ENCODE measurements around the gene GBF1.
A peak's percentile ranks its signal among the peaks of the same experiment; 100 is the strongest.
"Not testable (repeated sequence)": the region's sequence is repeated elsewhere in the genome, so short reads cannot be mapped to it uniquely, and the experiment has no call there.

GBF1 gene, protein sequence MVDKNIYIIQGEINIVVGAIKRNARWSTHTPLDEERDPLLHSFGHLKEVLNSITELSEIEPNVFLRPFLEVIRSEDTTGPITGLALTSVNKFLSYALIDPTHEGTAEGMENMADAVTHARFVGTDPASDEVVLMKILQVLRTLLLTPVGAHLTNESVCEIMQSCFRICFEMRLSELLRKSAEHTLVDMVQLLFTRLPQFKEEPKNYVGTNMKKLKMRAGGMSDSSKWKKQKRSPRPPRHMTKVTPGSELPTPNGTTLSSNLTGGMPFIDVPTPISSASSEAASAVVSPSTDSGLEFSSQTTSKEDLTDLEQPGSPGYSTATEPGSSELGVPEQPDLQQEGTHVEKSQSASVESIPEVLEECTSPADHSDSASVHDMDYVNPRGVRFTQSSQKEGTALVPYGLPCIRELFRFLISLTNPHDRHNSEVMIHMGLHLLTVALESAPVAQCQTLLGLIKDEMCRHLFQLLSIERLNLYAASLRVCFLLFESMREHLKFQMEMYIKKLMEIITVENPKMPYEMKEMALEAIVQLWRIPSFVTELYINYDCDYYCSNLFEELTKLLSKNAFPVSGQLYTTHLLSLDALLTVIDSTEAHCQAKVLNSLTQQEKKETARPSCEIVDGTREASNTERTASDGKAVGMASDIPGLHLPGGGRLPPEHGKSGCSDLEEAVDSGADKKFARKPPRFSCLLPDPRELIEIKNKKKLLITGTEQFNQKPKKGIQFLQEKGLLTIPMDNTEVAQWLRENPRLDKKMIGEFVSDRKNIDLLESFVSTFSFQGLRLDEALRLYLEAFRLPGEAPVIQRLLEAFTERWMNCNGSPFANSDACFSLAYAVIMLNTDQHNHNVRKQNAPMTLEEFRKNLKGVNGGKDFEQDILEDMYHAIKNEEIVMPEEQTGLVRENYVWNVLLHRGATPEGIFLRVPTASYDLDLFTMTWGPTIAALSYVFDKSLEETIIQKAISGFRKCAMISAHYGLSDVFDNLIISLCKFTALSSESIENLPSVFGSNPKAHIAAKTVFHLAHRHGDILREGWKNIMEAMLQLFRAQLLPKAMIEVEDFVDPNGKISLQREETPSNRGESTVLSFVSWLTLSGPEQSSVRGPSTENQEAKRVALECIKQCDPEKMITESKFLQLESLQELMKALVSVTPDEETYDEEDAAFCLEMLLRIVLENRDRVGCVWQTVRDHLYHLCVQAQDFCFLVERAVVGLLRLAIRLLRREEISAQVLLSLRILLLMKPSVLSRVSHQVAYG (N-terminal part only)

DNA sequence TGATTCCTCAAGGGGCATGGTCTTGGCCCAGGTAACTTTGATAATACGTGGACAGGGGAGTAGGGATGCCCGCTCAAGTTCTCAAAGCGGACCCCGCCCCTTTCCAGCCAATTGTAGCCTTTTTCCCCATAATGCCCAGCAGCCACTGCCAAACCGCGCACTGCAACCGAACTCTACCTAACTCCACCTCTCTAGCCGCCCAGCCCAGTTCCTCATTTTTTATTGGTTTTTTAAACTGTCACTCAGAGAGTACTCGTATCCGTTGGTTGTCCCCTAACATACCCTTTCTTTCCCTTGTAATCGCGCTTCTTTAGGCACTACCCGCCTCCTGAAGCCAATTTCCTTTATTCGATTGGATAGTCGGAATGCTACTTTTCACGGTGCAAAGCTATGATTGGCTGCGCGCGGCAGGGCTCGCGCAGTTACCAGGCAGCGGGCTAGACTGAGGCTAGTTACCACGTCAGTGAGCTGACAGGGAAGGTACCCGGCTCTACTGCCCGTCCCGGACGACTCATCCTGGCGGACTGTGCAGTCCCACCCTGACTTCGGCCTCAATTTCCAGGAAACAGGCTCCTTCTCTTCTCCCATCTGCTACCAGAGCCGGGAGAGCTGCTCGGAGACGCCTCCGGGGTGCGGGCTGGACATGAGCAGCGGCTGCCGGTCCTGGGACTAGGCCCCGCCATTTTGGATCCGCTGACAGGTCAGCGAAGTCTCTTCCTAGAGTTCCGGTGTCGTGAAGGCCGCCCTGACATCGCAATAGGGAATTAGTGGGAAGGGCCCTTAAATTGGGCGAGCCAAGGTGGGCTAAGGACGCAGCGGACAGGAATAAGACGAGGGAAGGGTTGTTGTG lies at the start of gene GBF1:
TSS of gene GBF1 (plus strand) at position 451 of the 850 bp plus-strand sequence. CDS start 13,407 bp downstream, outside the sequence.
- Histone ChIP-seq H3K27me3 (ENCODE audit: low read depth) (no peaks in the 10 kb centered on the region), H3K9me3 (no peaks in the 10 kb centered on the region), H3K4me1 (peaks cover 22% of the 10 kb centered on the region), H3K4me3 (peak within 1 kb of the TSS; percentile 92), H3K36me3 (replicated peaks) (peaks cover 4% of the 10 kb centered on the region)
- in situ Hi-C loops (cut with MboI; ENCODE audit: low sequenced_read_pairs) = no loop called here
- DNase-seq (ENCODE audit: low spot score in 2 of 2) = peak; percentile 96 to 100

DNA sequence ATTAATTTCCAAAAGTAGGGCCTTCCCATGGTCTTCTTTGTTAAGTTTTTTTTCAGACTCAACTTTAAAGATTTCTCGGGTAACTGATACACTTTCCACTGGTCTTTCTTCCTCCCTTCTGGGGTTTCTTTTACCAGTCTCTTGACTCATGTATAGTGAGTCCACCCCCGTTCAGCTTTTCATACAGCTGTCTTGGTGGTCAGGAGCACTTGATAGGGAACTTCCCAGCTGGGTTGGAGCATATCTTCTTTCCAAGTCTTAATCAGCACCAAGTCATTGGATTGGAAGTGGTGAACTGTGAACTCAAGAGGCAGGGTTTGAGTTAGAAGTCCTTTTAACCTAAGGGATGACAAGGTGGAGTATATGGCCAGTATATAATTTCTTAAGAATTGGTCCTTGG lies 48.4 kb upstream of the GBF1 start:
- Histone ChIP-seq H3K36me3 (replicated peaks) (no peaks in the 10 kb centered on the region), H3K9me3 (0 out of 2 replicates have a peak, but pooled peaks cover 4% of the 10 kb centered on the region), H3K4me3 (no peak overlapping the region), H3K27me3 (ENCODE audit: low read depth) (no peaks in the 10 kb centered on the region), H3K4me1 (no peaks in the 10 kb centered on the region)
- in situ Hi-C loops (cut with MboI; ENCODE audit: low sequenced_read_pairs) = no loop called here
- DNase-seq (ENCODE audit: low spot score in 2 of 2) = no peak

DNA sequence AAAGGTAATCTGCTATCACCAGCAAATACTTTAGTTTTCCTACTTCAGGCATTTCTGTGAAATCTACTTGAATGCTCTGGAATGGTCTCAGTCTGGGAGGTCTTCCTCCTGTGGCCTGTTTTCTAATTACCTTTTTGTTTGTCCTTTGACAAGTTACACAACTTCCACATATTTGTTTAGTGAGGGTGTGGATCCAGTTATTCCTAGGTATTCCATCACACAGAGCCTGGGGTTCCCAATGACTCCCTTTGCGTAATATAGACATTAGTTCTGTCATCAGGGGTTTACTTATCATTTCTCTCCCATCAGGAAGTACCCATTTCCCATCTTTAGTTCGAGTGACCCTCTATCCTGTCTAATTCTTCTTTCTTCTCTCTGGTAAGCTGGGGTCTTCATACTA lies 47.3 kb upstream of the GBF1 start:
- Histone ChIP-seq H3K4me1 (no peaks in the 10 kb centered on the region), H3K4me3 (no peak overlapping the region), H3K27me3 (ENCODE audit: low read depth) (no peaks in the 10 kb centered on the region), H3K9me3 (no peaks in the 10 kb centered on the region; the same call in 1 of the 2 replicates), H3K36me3 (replicated peaks) (no peaks in the 10 kb centered on the region)
- DNase-seq (ENCODE audit: low spot score in 2 of 2) = no peak
- in situ Hi-C loops (cut with MboI; ENCODE audit: low sequenced_read_pairs) = no loop called here

- DNase-seq (ENCODE audit: low spot score in 2 of 2) = no peak
- no peaks in the 10 kb centered on the region for H3K27me3 ChIP-seq (ENCODE audit: low read depth)
- in situ Hi-C loops (cut with MboI; ENCODE audit: low sequenced_read_pairs) = no loop called here
- no peaks in the 10 kb centered on the region for H3K4me1 ChIP-seq
- H3K36me3 ChIP-seq (replicated peaks) = no peaks in the 10 kb centered on the region
- H3K4me3 ChIP-seq = no peak overlapping the region
- H3K9me3 ChIP-seq = peaks cover 6% of the 10 kb centered on the region
These were observed 44.3 kb upstream of the GBF1 start for GRCh38 chr10:102200751-102201640.

DNA sequence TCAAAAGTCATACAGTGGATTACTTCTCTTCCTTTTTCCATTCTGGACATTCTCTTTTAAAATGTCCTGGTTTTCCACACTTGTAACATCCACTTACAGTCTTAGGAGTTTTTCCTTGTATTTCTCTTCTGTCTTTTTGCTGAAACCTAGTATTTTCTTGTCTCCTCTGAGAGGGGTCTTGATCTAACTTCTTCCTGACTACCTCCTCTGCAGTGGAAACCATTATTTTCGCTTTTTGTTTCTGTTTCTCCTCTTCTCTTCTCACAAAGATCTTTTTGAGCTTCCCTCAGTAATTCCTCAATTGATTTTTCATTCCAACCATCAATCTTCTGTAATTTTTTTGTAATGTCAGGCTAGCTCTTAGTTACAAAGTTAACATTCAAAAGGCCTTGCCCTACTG lies 42.9 kb upstream of the GBF1 start:
- in situ Hi-C loops (cut with MboI; ENCODE audit: low sequenced_read_pairs) = no loop called here
- no peak for DNase-seq (ENCODE audit: low spot score in 2 of 2)
- Histone ChIP-seq H3K4me1 (no peaks in the 10 kb centered on the region), H3K4me3 (no peak overlapping the region), H3K27me3 (ENCODE audit: low read depth) (no peaks in the 10 kb centered on the region), H3K36me3 (replicated peaks) (no peaks in the 10 kb centered on the region), H3K9me3 (peaks cover 6% of the 10 kb centered on the region)

GRCh38 chr10:102208311-102209035 lies 36.9 kb upstream of the GBF1 start:
- no peaks in the 10 kb centered on the region for H3K36me3 ChIP-seq (replicated peaks)
- no peak for DNase-seq (ENCODE audit: low spot score in 2 of 2)
- in situ Hi-C loops (cut with MboI; ENCODE audit: low sequenced_read_pairs) = no loop called here
- H3K4me3 ChIP-seq = no peak overlapping the region
- H3K9me3 ChIP-seq = peaks cover 6% of the 10 kb centered on the region
- peaks cover 10% of the 10 kb centered on the region for H3K4me1 ChIP-seq
- no peaks in the 10 kb centered on the region for H3K27me3 ChIP-seq (ENCODE audit: low read depth)

GRCh38 chr10:102211615-102212299 lies 33.6 kb upstream of the GBF1 start:
- no peak for DNase-seq (ENCODE audit: low spot score in 2 of 2)
- in situ Hi-C loops (cut with MboI; ENCODE audit: low sequenced_read_pairs) = no loop called here
- H3K9me3 ChIP-seq = no peaks in the 10 kb centered on the region
- H3K27me3 ChIP-seq (ENCODE audit: low read depth) = no peaks in the 10 kb centered on the region
- H3K4me1 ChIP-seq = peaks cover 12% of the 10 kb centered on the region
- H3K4me3 ChIP-seq = no peak overlapping the region
- H3K36me3 ChIP-seq (replicated peaks) = no peaks in the 10 kb centered on the region

DNA sequence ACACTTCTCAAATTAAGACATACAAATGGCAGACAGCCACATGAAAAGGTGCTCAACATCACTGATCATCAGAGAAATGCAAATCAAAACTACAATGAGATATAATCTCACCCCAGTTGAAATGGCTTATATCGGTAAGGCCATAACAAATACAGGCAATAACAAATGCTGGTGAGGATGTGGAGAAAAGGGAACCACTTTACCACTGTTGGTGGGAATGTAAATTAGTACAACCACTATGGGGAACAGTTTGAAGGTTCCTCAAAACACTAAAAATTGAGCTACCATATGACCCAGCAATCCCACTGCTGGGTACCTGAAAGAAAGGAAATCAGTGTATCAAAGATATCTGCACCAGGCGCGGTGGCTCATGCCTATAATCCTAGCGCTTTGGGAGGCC lies 31.7 kb upstream of the GBF1 start:
- H3K36me3 ChIP-seq (replicated peaks); in situ Hi-C loops (cut with MboI; ENCODE audit: low sequenced_read_pairs); DNase-seq (ENCODE audit: low spot score in 2 of 2); H3K9me3 ChIP-seq; H3K27me3 ChIP-seq (ENCODE audit: low read depth); H3K4me3 ChIP-seq: not testable (repeated sequence)
- peaks cover 12% of the 10 kb centered on the region for H3K4me1 ChIP-seq

GRCh38 chr10:102219370-102219769 lies 26.0 kb upstream of the GBF1 start:
- Histone ChIP-seq H3K4me3 (no peak overlapping the region), H3K4me1 (peaks cover 2% of the 10 kb centered on the region; the same call in 1 of the 2 replicates), H3K27me3 (ENCODE audit: low read depth) (0 out of 2 replicates have a peak, but pooled peaks cover 3% of the 10 kb centered on the region), H3K9me3 (no peaks in the 10 kb centered on the region), H3K36me3 (replicated peaks) (no peaks in the 10 kb centered on the region)
- in situ Hi-C loops (cut with MboI; ENCODE audit: low sequenced_read_pairs) = no loop called here
- DNase-seq (ENCODE audit: low spot score in 2 of 2) = no peak

GRCh38 chr10:102220612-102221011 lies 24.7 kb upstream of the GBF1 start:
- Histone ChIP-seq H3K4me1 (peaks cover 2% of the 10 kb centered on the region), H3K4me3 (no peak overlapping the region), H3K9me3 (no peaks in the 10 kb centered on the region), H3K36me3 (replicated peaks) (no peaks in the 10 kb centered on the region), H3K27me3 (ENCODE audit: low read depth) (0 out of 2 replicates have a peak, but pooled peaks cover 3% of the 10 kb centered on the region)
- in situ Hi-C loops (cut with MboI; ENCODE audit: low sequenced_read_pairs) = no loop called here
- DNase-seq (ENCODE audit: low spot score in 2 of 2) = no peak

DNA sequence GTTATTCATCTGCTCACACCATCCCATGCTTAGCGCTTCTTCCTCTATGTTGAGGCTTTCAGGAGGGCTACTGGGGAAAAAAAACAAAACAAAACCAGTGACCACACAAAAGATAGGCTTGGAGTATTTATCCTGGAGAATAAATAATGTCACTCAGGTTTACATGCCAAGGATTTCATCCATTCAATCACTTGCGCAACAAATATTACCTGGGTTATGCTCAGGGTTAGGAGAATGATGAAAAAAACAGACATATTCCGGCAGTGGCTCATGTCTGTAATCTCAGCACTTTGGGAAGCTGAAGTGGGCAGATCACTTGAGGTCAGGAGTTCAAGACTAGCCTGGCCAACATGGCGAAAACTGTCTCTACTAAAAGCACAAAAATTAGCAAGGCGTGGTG lies 22.5 kb upstream of the GBF1 start:
- in situ Hi-C loops (cut with MboI; ENCODE audit: low sequenced_read_pairs) = no loop called here
- Histone ChIP-seq H3K4me1 (peaks cover 10% of the 10 kb centered on the region), H3K4me3 (no peak overlapping the region), H3K9me3 (no peaks in the 10 kb centered on the region), H3K36me3 (replicated peaks) (no peaks in the 10 kb centered on the region), H3K27me3 (ENCODE audit: low read depth) (peaks cover 6% of the 10 kb centered on the region; the same call in 1 of the 2 replicates)
- DNase-seq (ENCODE audit: low spot score in 2 of 2) = no peak
